Measurements from ENCODE around the gene YPEL3.
A peak's percentile ranks its signal among the peaks of the same experiment; 100 is the strongest.
"Not testable (repeated sequence)": the region's sequence is repeated elsewhere in the genome, so short reads cannot be mapped to it uniquely, and the experiment has no call there.

The YPEL3 gene

GRCh38 chr16:30116291-30117207 is 20.5 kb upstream of the YPEL3 start:
- DNase-seq (ENCODE audit: low spot score), result no peak

GRCh38 chr16:30115238-30115637 is 19.2 kb upstream of the YPEL3 start:
- no peak for DNase-seq (ENCODE audit: low spot score)

- DNase-seq (ENCODE audit: low spot score), result not testable (repeated sequence)
Measured at GRCh38 chr16:30114833-30115232, 18.8 kb upstream of the YPEL3 start.

- DNase-seq (ENCODE audit: low spot score), result no peak
Measured at GRCh38 chr16:30114411-30114810, 18.4 kb upstream of the YPEL3 start.

GRCh38 chr16:30113711-30114333 is 17.8 kb upstream of the YPEL3 start:
- DNase-seq (ENCODE audit: low spot score), result no peak

GRCh38 chr16:30113031-30113710 is 17.2 kb upstream of the YPEL3 start, which contains the start of gene GDPD3:
TSS of gene GDPD3 (minus strand) at chr16:30113537. CDS start at chr16:30113478, 59 bp downstream.
- DNase-seq (ENCODE audit: low spot score), result peak; percentile 54

- peak; percentile 62 for DNase-seq (ENCODE audit: low spot score)
Measured at GRCh38 chr16:30112197-30113030, 16.4 kb upstream of the YPEL3 start.

GRCh38 chr16:30110661-30111060 is 14.6 kb upstream of the YPEL3 start:
- DNase-seq (ENCODE audit: low spot score), result no peak

- DNase-seq (ENCODE audit: low spot score), result no peak
Measured at GRCh38 chr16:30108059-30108850, 12.2 kb upstream of the YPEL3 start.

GRCh38 chr16:30104492-30104891 is 8.5 kb upstream of the YPEL3 start:
- DNase-seq (ENCODE audit: low spot score), result no peak

- DNase-seq (ENCODE audit: low spot score), result no peak
Measured at GRCh38 chr16:30104090-30104489, 8.1 kb upstream of the YPEL3 start.

- DNase-seq (ENCODE audit: low spot score), result no peak
Measured at GRCh38 chr16:30096862-30097563, 1.0 kb upstream of the YPEL3 start.

- no peak for DNase-seq (ENCODE audit: low spot score)
Measured at GRCh38 chr16:30095166-30096078, 591 bp downstream of the YPEL3 start.

GRCh38 chr16:30094541-30095165 is 1.4 kb downstream of the YPEL3 start:
- DNase-seq (ENCODE audit: low spot score), result no peak

- peak; percentile 41 for DNase-seq (ENCODE audit: low spot score)
Measured at GRCh38 chr16:30092373-30093010, 3.5 kb downstream of the YPEL3 start.

- peak; percentile 91 for DNase-seq (ENCODE audit: low spot score)
Measured at GRCh38 chr16:30091474-30092372, 4.3 kb downstream of the YPEL3 start, which contains the start of gene TBX6. TSS of gene TBX6 (minus strand) at chr16:30091924. CDS start at chr16:30091193, 731 bp downstream.

All from kidney tubule cell (primary cell).